Cerebellar nuclear complex (tissue), 1 donor: ENCODE data around the gene AP5S1.

Experiments used
- DNase-seq, 2 experiments: peaks; one replicate each; lab custom pipeline; 2025; lab: John Stamatoyannopoulos, UW

Gene AP5S1

DNA sequence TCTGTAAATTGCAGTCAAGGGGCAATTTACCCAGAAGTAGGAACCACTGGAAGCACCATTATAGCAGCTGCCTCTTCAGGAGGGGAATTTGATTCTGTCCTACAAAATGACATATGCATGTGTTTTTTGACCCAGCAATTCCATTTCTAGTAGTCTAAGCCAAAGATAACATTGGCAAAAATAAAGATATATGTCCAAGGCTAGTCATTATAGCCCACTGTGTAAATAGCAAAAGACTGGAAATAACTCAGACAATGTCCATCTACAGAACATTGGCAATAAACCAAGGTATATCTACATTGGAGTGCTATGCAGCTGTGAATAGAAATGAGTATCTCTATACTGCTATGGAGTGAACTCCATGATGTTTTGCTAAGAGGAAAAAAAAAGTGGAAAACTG is 56.3 kb downstream of the AP5S1 start:
- DNase-seq = no peak
